ENCODE measurements around the gene C11orf91. TPM values are rescaled to one million over a fixed set of nuclear protein-coding genes. Genes with fewer than 3 reads are reported as not detected.

The C11orf91 gene
- total RNA-seq, 2 donors from 2014 or later = 1.3 to 2.2 TPM

GRCh38 chr11:33659370-33660139 is 41.1 kb downstream of the C11orf91 start:
- intact Hi-C loops (cut with DNase I) = no loop called here
- DNase-seq (ENCODE audit: low spot score) = no peak

- intact Hi-C loops (cut with DNase I) = no loop called here
- no peak for DNase-seq (ENCODE audit: low spot score)
These were observed 42.3 kb downstream of the C11orf91 start for GRCh38 chr11:33658195-33658900.

- intact Hi-C loops (cut with DNase I) = no loop called here
- no peak for DNase-seq (ENCODE audit: low spot score)
These were observed 42.9 kb downstream of the C11orf91 start for GRCh38 chr11:33657757-33658156.

GRCh38 chr11:33656768-33657167 is 43.9 kb downstream of the C11orf91 start:
- DNase-seq (ENCODE audit: low spot score) = no peak
- intact Hi-C loops (cut with DNase I) = no loop called here

GRCh38 chr11:33655842-33656600 is 44.6 kb downstream of the C11orf91 start:
- no peak for DNase-seq (ENCODE audit: low spot score)
- intact Hi-C loops (cut with DNase I) = no loop called here

GRCh38 chr11:33654594-33654993 is 46.0 kb downstream of the C11orf91 start:
- no peak for DNase-seq (ENCODE audit: low spot score)
- intact Hi-C loops (cut with DNase I) = no loop called here

GRCh38 chr11:33652930-33653329 is 47.7 kb downstream of the C11orf91 start:
- DNase-seq (ENCODE audit: low spot score) = no peak
- intact Hi-C loops (cut with DNase I) = no loop called here

GRCh38 chr11:33652431-33652830 is 48.2 kb downstream of the C11orf91 start:
- intact Hi-C loops (cut with DNase I) = no loop called here
- no peak for DNase-seq (ENCODE audit: low spot score)

- intact Hi-C loops (cut with DNase I) = no loop called here
- no peak for DNase-seq (ENCODE audit: low spot score)
These were observed 48.6 kb downstream of the C11orf91 start for GRCh38 chr11:33651990-33652389.

- intact Hi-C loops (cut with DNase I) = no loop called here
- DNase-seq (ENCODE audit: low spot score) = no peak
These were observed 49.1 kb downstream of the C11orf91 start for GRCh38 chr11:33651555-33651954.

GRCh38 chr11:33649944-33650343 is 50.7 kb downstream of the C11orf91 start:
- no peak for DNase-seq (ENCODE audit: low spot score)
- intact Hi-C loops (cut with DNase I) = no loop called here

Other genes starting within 250 kb of the C11orf91 start
- 1,000 to 10,000 TPM in 1 of 2 donors, 100 to 1,000 TPM in 1; 654 to 1,001 TPM for gene CD59, start 35.6 kb upstream of the C11orf91 start, total RNA-seq
- 10 to 100 TPM; 29.4 to 32.9 TPM for gene FBXO3, start 73.7 kb upstream of the C11orf91 start, total RNA-seq
- gene LMO2, start 191.2 kb upstream of the C11orf91 start, total RNA-seq = 10 to 100 TPM; 27.1 to 32.9 TPM

Data from posterior vena cava (tissue), 2 donors.